Transverse colon (tissue), 4 donors: Measurements from ENCODE around the gene ATP6V0D1. TPM values are rescaled to one million over a fixed set of nuclear protein-coding genes. Genes with fewer than 3 reads are reported as not detected.

Experiments
- DNase-seq: peaks from one replicate; pipeline ENCODE4 v3.0.0-alpha.2; 2019
- H3K27ac ChIP-seq, 4 donors: fragments of 200-600 bp; sonication (generic); 2 replicates each; pipeline ENCODE4 v1.5.1; 2016 to 2018; ENCODE audit warnings: inconsistent platforms in 4 of 4
- H3K27me3 ChIP-seq: fragments of 200-600 bp; sonication (generic); 2 replicates; pipeline ENCODE4 v1.5.1; 2017; ENCODE audit warnings: inconsistent platforms
- H3K36me3 ChIP-seq, 4 donors: fragments of 200-600 bp; sonication (generic); 2 replicates each; pipeline ENCODE4 v1.5.1; 2017 to 2019; ENCODE audit warnings: inconsistent platforms in 4 of 4
- H3K4me1 ChIP-seq, 4 donors: fragments of 200-600 bp; sonication (generic); 2 replicates each; pipeline ENCODE4 v1.5.1; 2017 to 2020; ENCODE audit warnings: inconsistent platforms in 4 of 4
- H3K4me3 ChIP-seq, 4 donors: fragments of 200-600 bp; sonication (generic); 1 replicate in 1 of 4; 2 replicates in 3 of 4; pipeline versions ENCODE4 v1.5.1 to v1.6.1; 2017 to 2019; ENCODE audit warnings: inconsistent platforms in 4 of 4
- H3K9me3 ChIP-seq, 2 donors: fragments of 200-600 bp; sonication (generic); 2 replicates each; pipeline ENCODE4 v1.5.1; 2017 to 2019; ENCODE audit warnings: inconsistent platforms in 2 of 2
- EP300 ChIP-seq: sonication (generic); formaldehyde crosslinking; IDR thresholded peaks from one replicate; pipeline ENCODE4 v1.6.1; 2017; ENCODE audit warnings: antibody characterized with exemption, low read depth
- POLR2A ChIP-seq: fragments of 450-650 bp; IDR thresholded peaks from one replicate; pipeline ENCODE4 v1.6.1; 2016; ENCODE audit warnings: antibody characterized with exemption, mild to moderate bottlenecking, moderate library complexity
- POLR2AphosphoS5 ChIP-seq, 3 donors: sonication (generic); formaldehyde crosslinking; IDR thresholded peaks; one replicate each; pipeline ENCODE4 v1.6.1; 2016; ENCODE audit warnings: antibody characterized with exemption in 3 of 3
- WGBS, 2 donors: methylation state at CpG; one replicate each; pipeline ENCODE4 v1.1.5; 2018; ENCODE audit warnings: low coverage in 1 of 2; 5-methylcytosine and 5-hydroxymethylcytosine counted together
- in situ Hi-C, 4 donors: fragments of 200-750 bp; cut with MboI; loops; one replicate each; pipeline versions ENCODE4 v1.15.0 to v1.15.1; 2017; ENCODE audit warnings: low sequenced_read_pairs in 3 of 4, low pct_ligation_motif_present in 1 of 4, low pct_unique_long_range_greater_than_20kb in 1 of 4
- intact Hi-C: fragments of 100-400 bp; cut with DNase I; formaldehyde crosslinking; loops from one replicate; pipeline ENCODE4 v1.15.1; 2023; ENCODE audit warnings: low total_unique reads
- total RNA-seq, 4 donors: library from RNA; depleted of rRNA; stranded (reverse); fragments of >200 nt; gene quantifications; one replicate each; pipeline ENCODE4 v1.1.0, GENCODE V29; 2016
- TF ChIP-seq, protein P1 (sequence below), 5 experiments: fragments of 200-600 bp in 3 of 5; fragments of 450-650 bp in 2 of 5; sonication (generic) in 3 of 5; IDR thresholded peaks; 1 replicate in 2 of 5; 2 replicates in 3 of 5; pipeline ENCODE4 v1.5.1; 2016 to 2017; ENCODE audit warnings: antibody characterized with exemption in 5 of 5, inconsistent platforms in 3 of 5, mild to moderate bottlenecking in 2 of 5, moderate library complexity in 1 of 5

ATP6V0D1 gene
- 100 to 1,000 TPM; 218 to 457 (median 386) TPM for total RNA-seq

- intact Hi-C loops (no loop called here), in situ Hi-C loops (no loop called here)
- Histone ChIP-seq H3K27me3 (no peaks in the 10 kb centered on the region), H3K36me3 (no peaks in the 10 kb centered on the region), H3K27ac (peak within 1 kb of the TSS; percentile 92 to 96 (median 94)), H3K4me3 (peak within 1 kb of the TSS; percentile 68 to 92 (median 80)), H3K4me1 (peaks cover 22 to 54% (median 29%) of the 10 kb centered on the region in 4 donors), H3K9me3 (no peaks in the 10 kb centered on the region)
- WGBS, 2 donors = 0% methylated on average over 53 of the region's 57 CpGs; no CpG with 5 or more reads in 1 of the 2 donors
- TF ChIP-seq POLR2AphosphoS5 (IDR thresholded peaks at IDR 0.05) = peak; percentile 97 to 98 (median 97)
- TF ChIP-seq, protein P1, sequence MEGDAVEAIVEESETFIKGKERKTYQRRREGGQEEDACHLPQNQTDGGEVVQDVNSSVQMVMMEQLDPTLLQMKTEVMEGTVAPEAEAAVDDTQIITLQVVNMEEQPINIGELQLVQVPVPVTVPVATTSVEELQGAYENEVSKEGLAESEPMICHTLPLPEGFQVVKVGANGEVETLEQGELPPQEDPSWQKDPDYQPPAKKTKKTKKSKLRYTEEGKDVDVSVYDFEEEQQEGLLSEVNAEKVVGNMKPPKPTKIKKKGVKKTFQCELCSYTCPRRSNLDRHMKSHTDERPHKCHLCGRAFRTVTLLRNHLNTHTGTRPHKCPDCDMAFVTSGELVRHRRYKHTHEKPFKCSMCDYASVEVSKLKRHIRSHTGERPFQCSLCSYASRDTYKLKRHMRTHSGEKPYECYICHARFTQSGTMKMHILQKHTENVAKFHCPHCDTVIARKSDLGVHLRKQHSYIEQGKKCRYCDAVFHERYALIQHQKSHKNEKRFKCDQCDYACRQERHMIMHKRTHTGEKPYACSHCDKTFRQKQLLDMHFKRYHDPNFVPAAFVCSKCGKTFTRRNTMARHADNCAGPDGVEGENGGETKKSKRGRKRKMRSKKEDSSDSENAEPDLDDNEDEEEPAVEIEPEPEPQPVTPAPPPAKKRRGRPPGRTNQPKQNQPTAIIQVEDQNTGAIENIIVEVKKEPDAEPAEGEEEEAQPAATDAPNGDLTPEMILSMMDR (IDR thresholded peaks at IDR 0.05) = peak; percentile 78 to 97 (median 87)
- TF ChIP-seq EP300 = no peak
- TF ChIP-seq POLR2A = peak; percentile 91
- peak; percentile 100 for DNase-seq
Measured at GRCh38 chr16:67480833-67481560, at the start of gene ATP6V0D1. ATP6V0D1 (minus strand) TSS chr16:67481157; CDS start chr16:67481086, 71 bp downstream.

- Histone ChIP-seq H3K27me3 (no peaks in the 10 kb centered on the region), H3K36me3 (no peaks in the 10 kb centered on the region), H3K4me3 (peak overlapping the region; percentile 55 to 75 (median 62)), H3K9me3 (no peaks in the 10 kb centered on the region), H3K4me1 (peaks cover 8 to 30% (median 25%) of the 10 kb centered on the region in 4 donors), H3K27ac (peak overlapping the region; percentile 88 to 92 (median 90))
- WGBS, 2 donors = 4% methylated on average over 26 of the region's 48 CpGs; no CpG with 5 or more reads in 1 of the 2 donors
- TF ChIP-seq POLR2A = peak; percentile 56
- TF ChIP-seq, protein P1 (IDR thresholded peaks at IDR 0.05) = no peak
- TF ChIP-seq POLR2AphosphoS5 (IDR thresholded peaks at IDR 0.05) = peak; percentile 70 to 85 (median 76)
- intact Hi-C loops (no loop called here), in situ Hi-C loops (no loop called here)
- DNase-seq = peak; percentile 76
Measured at GRCh38 chr16:67530013-67530939, 49.3 kb upstream of the ATP6V0D1 start.

DNA sequence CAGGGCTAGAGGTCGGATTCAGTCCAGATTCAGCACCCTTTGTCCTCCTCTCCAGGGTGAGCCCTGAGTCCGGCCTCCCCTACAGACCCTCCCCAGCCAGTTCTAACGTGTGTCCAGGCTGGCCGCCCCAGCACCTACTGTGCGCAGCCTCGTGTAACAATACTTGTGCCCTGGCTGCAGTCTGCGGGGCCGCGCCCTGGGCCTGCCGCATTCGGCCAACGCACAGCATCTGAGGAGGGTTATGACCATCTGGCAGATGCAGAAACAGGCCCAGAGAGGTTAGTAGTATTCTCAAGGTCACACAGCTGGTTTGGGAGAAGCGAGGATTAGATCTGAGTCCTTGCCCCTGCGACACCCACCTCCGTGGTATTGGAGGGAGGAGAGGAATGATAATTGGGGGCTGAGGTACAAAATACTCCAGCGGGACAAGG is 48.6 kb upstream of the ATP6V0D1 start:
- in situ Hi-C loops (loop anchor here in 1 of 4 donors (10.0 kb wide), 1 partner anchor 135 kb away; the partner anchor contains the start of genes ACD, C16orf86, ENKD1 and PARD6A), intact Hi-C loops (no loop called here)
- Histone ChIP-seq H3K27me3 (no peaks in the 10 kb centered on the region), H3K9me3 (no peaks in the 10 kb centered on the region), H3K4me1 (peaks cover 8 to 30% (median 25%) of the 10 kb centered on the region in 4 donors), H3K36me3 (no peaks in the 10 kb centered on the region), H3K27ac (peak overlapping the region; percentile 88 to 92 (median 90)), H3K4me3 (peak overlapping the region; percentile 55 to 75 (median 62))
- no peak for DNase-seq
- WGBS, 2 donors = 4% methylated on average over 16 of the region's 16 CpGs; no CpG with 5 or more reads in 1 of the 2 donors
- TF ChIP-seq, protein P1 (IDR thresholded peaks at IDR 0.05) = no peak
- TF ChIP-seq EP300 = no peak
- no peak for TF ChIP-seq POLR2AphosphoS5 (IDR thresholded peaks at IDR 0.05)
- no peak for TF ChIP-seq POLR2A
